Liver (tissue), 3 donors: Measurements from ENCODE around the gene FAM227B.
"Not testable (repeated sequence)": the region's sequence is repeated elsewhere in the genome, so short reads cannot be mapped to it uniquely, and the experiment has no call there.

ENCODE experiments used
- CTCF ChIP-seq: fragments of 150-350 bp; IDR thresholded peaks from 2 replicates; pipeline ENCODE4 v1.5.1; 2017; ENCODE audit warnings: improper control_type of control experiment, low read depth, low read length; ENCODE audit not compliant: missing input control
- FOXA1 ChIP-seq: IDR thresholded peaks from 2 replicates; pipeline ENCODE4 v1.6.1; 2016; ENCODE audit warnings: antibody characterized with exemption
- GABPA ChIP-seq, 2 donors: IDR thresholded peaks in 1 of 2; conservative IDR thresholded peaks in 1 of 2; 2 replicates each; pipeline ENCODE4 v1.6.1; 2016; ENCODE audit warnings: antibody characterized with exemption in 2 of 2, mild to moderate bottlenecking in 1 of 2, moderate library complexity in 1 of 2
- JUND ChIP-seq, 2 donors: IDR thresholded peaks; 2 replicates each; pipeline ENCODE4 v1.6.1; 2016; ENCODE audit warnings: antibody characterized with exemption in 2 of 2
- YY1 ChIP-seq: IDR thresholded peaks from 2 replicates; pipeline ENCODE4 v1.6.1; 2016; ENCODE audit warnings: antibody characterized with exemption, mild to moderate bottlenecking
- donor health status: healthy.
- donor health status: healthy.

GRCh38 chr15:49478021-49478420, 142.6 kb downstream of the FAM227B start:
- not testable (repeated sequence) for TF ChIP-seq CTCF; YY1; JUND (IDR thresholded peaks at IDR 0.05); GABPA (IDR thresholded peaks at IDR 0.05 in 1 of 2, conservative IDR thresholded peaks at IDR 0.05 in 1 of 2); FOXA1
